ENCODE measurements around the gene GPD2.
"Not testable (repeated sequence)": the region's sequence is repeated elsewhere in the genome, so short reads cannot be mapped to it uniquely, and the experiment has no call there.

The GPD2 gene

GRCh38 chr2:156590085-156590739 is 154.0 kb downstream of the GPD2 start:
- DNase-seq (ENCODE audit: low read depth), result no peak

DNA sequence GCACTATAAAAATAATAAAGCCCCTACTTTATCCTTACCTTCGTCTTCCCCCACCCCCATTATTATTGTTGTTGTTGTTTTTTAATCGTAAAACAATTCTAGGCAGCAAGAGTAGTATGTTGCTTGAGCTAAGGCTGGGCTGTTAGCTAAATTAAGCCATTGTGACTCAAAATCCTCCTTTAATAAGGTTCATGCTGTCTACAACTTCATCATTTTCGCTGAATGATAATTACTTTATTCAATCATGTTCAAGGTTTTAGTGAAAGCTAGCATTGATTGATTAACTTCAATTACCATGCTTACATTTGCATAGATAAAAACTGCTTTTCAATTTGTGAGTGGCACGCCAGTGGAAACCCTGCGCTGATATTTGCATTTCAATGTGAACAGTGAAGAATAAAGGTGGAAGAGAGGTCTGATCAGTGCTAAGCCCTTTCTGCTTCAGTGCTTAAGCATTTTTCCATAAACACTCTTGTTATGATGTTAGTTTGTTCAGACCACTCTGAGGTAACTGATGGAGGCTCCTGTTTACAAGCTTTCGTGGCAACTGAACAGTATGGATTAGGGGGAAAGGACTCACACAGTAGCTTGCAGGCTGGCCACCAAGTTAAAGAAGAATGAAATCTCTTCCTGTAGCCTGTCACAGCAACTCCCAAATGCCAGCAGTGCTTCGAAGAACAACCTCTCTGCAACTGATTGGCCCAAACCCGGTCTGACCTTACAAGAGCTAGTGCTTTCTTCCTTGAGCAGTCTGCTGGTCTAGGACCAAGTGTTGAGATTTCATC is 156.8 kb downstream of the GPD2 start:
- DNase-seq (ENCODE audit: low read depth), result no peak

DNA sequence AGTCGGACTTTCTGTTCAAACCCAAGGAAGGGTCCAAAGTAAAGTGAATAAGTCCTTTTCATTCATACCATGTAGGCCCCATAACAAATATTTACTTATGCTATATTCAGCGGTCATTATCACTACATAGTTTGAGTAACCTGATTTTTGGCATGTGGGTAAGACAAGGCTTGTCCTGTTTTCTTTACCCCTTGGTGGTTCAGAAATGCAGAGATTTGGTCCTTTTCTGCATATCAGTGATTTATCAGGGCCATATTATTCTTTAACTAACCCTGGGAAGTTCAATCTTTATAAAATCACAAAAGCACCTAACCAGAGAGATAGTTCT is 157.4 kb downstream of the GPD2 start:
- DNase-seq (ENCODE audit: low read depth), result no peak

GRCh38 chr2:156598563-156598962 is 162.4 kb downstream of the GPD2 start:
- no peak for DNase-seq (ENCODE audit: low read depth)

DNA sequence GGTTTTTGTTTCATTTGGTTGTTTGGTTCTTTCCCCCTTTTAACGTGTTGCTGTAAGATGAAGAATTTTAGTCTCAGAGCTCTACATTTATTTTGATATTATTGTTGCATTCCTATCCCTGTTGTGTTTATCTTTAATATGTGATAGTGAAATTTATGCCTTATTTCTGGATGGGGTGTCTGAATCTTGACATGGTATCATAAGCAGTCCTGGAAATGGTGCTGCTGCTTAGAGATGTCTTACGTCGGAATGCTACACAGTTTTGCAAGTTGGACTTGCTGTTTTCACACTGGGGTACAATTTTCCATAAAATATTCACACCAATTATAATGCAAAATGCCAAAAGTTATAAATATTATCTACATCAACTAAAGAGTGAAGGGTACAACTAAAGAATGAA is 164.0 kb downstream of the GPD2 start:
- DNase-seq (ENCODE audit: low read depth), result no peak

DNA sequence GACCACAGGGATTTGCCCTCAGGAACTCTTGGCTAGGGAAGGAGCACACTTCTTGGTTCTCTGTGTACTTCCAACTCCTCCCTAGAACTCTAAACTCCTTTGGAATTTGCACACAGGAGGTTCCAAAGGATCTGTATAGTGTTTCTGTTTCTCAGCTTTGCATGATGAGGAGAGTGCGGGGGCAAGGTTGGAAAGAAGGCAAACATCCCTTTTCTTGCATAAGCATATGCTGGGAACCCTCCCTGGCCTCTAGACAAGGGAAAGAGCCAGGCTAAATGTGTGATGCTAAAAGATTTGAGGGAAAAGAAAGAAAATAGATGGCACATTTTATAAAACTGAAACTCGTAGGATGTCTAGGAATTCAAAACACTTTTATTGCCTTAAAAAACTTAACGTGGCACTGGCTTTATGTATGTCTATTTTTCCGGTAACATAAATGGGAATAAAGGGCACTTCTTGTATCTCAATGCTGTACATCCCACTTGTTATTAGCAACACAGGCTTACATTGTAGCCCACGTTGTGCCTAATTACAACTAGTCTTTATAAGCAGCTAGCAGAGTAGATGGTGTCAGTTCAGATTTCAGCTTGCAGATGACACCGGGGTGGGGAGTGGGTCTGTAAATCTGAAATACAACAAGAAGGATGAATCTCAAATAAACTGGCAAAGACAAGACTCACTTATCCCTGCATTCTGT is 165.8 kb downstream of the GPD2 start:
- DNase-seq (ENCODE audit: low read depth), result no peak

DNA sequence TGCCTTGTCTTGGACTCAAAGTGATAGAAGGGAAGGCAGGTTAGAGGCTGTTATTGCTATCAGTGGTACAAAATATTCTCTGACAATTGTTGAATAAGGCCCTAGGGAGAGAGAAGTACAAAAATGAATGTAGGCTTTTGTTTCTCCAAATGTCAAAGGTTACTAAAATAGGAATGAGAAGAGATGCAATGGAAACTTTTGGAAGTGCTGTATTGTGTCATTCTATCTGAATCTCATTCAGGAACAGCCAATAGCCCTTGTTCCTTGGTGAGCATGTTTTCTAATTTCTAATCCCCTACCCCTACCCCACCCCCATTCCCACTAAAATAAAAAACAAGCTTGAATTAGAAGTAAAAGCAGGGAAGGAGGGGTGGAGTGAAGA is 166.4 kb downstream of the GPD2 start:
- DNase-seq (ENCODE audit: low read depth), result no peak

DNA sequence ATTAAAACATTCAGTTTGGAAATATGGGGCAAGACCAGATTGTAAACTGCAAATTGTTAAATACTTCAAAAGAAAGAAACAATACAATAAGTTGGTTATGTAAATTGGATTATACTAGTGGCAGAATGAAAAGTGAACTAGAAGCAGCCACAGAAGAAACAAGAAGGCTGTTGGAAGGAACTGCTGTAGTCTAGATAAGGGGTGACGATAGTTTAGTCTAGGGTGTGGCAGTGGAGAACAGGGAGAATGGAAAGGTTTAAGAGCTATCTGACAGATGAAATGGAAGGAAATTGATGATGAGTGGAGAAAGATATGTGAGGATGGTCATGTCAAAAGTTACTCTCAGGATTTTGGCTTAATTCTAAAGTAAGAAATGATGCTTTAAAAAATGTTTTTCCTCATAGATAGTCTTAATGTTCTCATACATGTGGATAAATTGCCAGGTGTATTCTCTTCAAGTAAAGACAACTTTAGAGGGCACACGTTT is 179.7 kb downstream of the GPD2 start:
- DNase-seq (ENCODE audit: low read depth), result no peak

- not testable (repeated sequence) for DNase-seq (ENCODE audit: low read depth)
Observed at GRCh38 chr2:156618071-156618470, 181.9 kb downstream of the GPD2 start.

GRCh38 chr2:156619021-156619539 is 182.9 kb downstream of the GPD2 start:
- DNase-seq (ENCODE audit: low read depth), result no peak

DNA sequence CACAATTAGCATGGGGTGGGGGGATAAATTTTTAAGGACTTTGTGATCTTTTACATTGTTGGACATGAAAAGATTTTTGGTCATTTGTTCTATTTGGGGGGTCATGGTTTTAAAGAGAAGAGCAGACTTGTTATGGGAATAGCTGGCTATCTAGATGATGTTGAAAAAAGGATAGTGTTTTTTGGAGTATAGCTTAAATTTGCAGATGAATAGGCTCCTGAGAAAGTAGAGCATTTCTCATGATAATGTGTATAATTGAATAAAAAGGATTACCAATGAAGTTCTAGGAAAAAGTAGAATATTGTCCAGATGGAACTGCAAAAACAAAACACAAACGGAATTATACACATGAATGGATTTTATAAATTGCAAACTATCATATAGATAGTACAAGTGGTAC is 186.3 kb downstream of the GPD2 start:
- DNase-seq (ENCODE audit: low read depth), result no peak

GRCh38 chr2:156625360-156626170 is 189.4 kb downstream of the GPD2 start:
- DNase-seq (ENCODE audit: low read depth), result no peak

GRCh38 chr2:156626931-156627330 is 190.8 kb downstream of the GPD2 start:
- no peak for DNase-seq (ENCODE audit: low read depth)

- DNase-seq (ENCODE audit: low read depth), result no peak
Observed at GRCh38 chr2:156630579-156631337, 194.6 kb downstream of the GPD2 start.

GRCh38 chr2:156635646-156636045 is 199.5 kb downstream of the GPD2 start:
- DNase-seq (ENCODE audit: low read depth), result no peak

Measured in GM04503 (cell line).